Upper lobe of left lung (tissue), 6 donors: Measurements from ENCODE around the gene DHX57. TPM values are rescaled to one million over a fixed set of nuclear protein-coding genes. Genes with fewer than 3 reads are reported as not detected.

Experiments used
- ATAC-seq, 2 donors: fragments of 200-7000 bp; cut with Tn5 transposase; one replicate each; pipeline ENCODE4 v1.9.1; 2022; ENCODE audit warnings: mild to moderate bottlenecking in 2 of 2, moderate library complexity in 2 of 2; ENCODE audit not compliant: low FRiP score in 2 of 2
- DNase-seq, 2 donors: peaks; one replicate each; pipeline ENCODE4 v3.0.0-alpha.2; 2019 to 2020
- H3K27ac ChIP-seq, 4 donors: fragments of 200-600 bp; sonication (generic); one replicate each; pipeline ENCODE4 v1.5.1; 2016 to 2019
- H3K27me3 ChIP-seq, 4 donors: fragments of 200-600 bp; sonication (generic); one replicate each; pipeline ENCODE4 v1.5.1; 2017 to 2019
- H3K36me3 ChIP-seq, 4 donors: fragments of 200-600 bp; sonication (generic); one replicate each; pipeline ENCODE4 v1.5.1; 2016 to 2019
- H3K4me1 ChIP-seq, 4 donors: fragments of 200-600 bp; sonication (generic); one replicate each; pipeline ENCODE4 v1.5.1; 2018 to 2019
- H3K4me3 ChIP-seq, 4 donors: fragments of 200-600 bp; sonication (generic); one replicate each; pipeline ENCODE4 v1.5.1; 2017 to 2019; ENCODE audit warnings: mild to moderate bottlenecking in 2 of 4, moderate library complexity in 1 of 4
- H3K9me3 ChIP-seq, 4 donors: fragments of 200-600 bp; sonication (generic); one replicate each; pipeline ENCODE4 v1.5.1; 2018 to 2019
- EP300 ChIP-seq, 4 donors: sonication (generic); formaldehyde crosslinking; IDR thresholded peaks; one replicate each; pipeline ENCODE4 v1.5.1; 2017; ENCODE audit warnings: antibody characterized with exemption in 4 of 4, control low read depth in 2 of 4
- POLR2A ChIP-seq, 4 donors: fragments of 450-650 bp; IDR thresholded peaks; one replicate each; pipeline ENCODE4 v1.5.1; 2016 to 2017; ENCODE audit warnings: antibody characterized with exemption in 4 of 4, mild to moderate bottlenecking in 2 of 4
- POLR2AphosphoS5 ChIP-seq, 2 donors: sonication (generic); formaldehyde crosslinking; IDR thresholded peaks; one replicate each; pipeline ENCODE4 v1.5.1; 2017; ENCODE audit warnings: antibody characterized with exemption in 2 of 2
- WGBS, 2 donors: methylation state at CpG; one replicate each; pipeline ENCODE4 v1.1.5; 2017 to 2018; 5-methylcytosine and 5-hydroxymethylcytosine counted together
- total RNA-seq, 6 donors: library from RNA; depleted of rRNA in 4 of 6; stranded (reverse); fragments of >200 nt in 4 of 6; gene quantifications; one replicate each; pipeline versions ENCODE4 v1.1.0 to v1.2.1, GENCODE V29; 2016 to 2021
- TF ChIP-seq, protein P1 (sequence below), 6 experiments: fragments of 450-650 bp in 4 of 6; fragments of 200-600 bp in 2 of 6; sonication (generic) in 2 of 6; IDR thresholded peaks; one replicate each; pipeline ENCODE4 v1.5.1; 2016 to 2019; ENCODE audit warnings: antibody characterized with exemption in 6 of 6
- donor health status: DM: no; HTN: no; CAD: no; lungs with moderate emphysema.
- donor health status: DM: no; HTN: yes; CAD: no; lungs with severe emphysema.

The DHX57 gene
- total RNA-seq, 6 donors from 2014 or later = 8.0 to 45.1 (median 15.3) TPM

DNA sequence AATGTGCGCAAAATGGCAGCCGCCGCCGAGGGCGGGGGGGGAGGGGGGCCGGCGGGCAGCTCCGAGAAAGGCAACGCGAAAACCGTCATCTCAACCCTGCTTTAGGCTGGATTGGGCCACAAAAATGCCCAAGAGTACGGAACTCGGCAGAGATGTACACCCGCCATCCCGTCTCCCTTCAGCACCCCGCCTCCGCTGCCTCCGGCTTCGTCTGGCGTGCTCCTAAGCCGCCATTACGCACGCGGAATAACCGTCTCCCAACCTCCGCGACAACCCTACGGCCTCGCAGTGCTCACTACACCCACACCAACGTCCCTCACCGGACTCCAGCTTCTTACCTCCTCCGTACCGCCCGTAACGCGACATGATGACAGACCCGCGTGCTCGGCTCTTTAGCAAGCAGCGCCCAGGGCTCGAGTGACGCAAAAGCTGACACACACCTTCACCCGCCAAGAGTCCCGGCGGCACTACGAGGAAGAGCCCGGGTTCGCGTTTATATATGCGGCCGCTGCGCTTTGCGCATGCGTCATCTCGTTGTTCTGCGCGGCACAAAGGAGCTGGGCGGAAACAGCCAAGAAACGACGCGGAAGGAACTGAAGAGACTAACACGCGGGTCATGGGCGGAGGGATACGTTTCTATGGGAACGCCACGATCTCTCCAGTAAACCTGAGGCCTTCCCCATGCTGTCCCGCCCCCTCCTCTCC is 124.7 kb downstream of the DHX57 start, which contains the start of gene SRSF7:
Gene SRSF7, minus strand, starts transcription at position 471 of the 705 bp plus-strand sequence. Its CDS starts 105 bp downstream, at position 366.
- Histone ChIP-seq H3K27ac (peak within 1 kb of the TSS; percentile 97 to 100 (median 100)), H3K27me3 (no peaks in the 10 kb centered on the region), H3K4me3 (peak within 1 kb of the TSS; percentile 76 to 94 (median 89)), H3K4me1 (peaks cover 28 to 43% (median 33%) of the 10 kb centered on the region in 4 donors), H3K9me3 (no peaks in the 10 kb centered on the region), H3K36me3 (peaks cover 30 to 37% (median 33%) of the 10 kb centered on the region in 4 donors)
- DNase-seq = peak; percentile 96 to 98
- ATAC-seq = peak; percentile 96 to 97
- TF ChIP-seq, protein P1, sequence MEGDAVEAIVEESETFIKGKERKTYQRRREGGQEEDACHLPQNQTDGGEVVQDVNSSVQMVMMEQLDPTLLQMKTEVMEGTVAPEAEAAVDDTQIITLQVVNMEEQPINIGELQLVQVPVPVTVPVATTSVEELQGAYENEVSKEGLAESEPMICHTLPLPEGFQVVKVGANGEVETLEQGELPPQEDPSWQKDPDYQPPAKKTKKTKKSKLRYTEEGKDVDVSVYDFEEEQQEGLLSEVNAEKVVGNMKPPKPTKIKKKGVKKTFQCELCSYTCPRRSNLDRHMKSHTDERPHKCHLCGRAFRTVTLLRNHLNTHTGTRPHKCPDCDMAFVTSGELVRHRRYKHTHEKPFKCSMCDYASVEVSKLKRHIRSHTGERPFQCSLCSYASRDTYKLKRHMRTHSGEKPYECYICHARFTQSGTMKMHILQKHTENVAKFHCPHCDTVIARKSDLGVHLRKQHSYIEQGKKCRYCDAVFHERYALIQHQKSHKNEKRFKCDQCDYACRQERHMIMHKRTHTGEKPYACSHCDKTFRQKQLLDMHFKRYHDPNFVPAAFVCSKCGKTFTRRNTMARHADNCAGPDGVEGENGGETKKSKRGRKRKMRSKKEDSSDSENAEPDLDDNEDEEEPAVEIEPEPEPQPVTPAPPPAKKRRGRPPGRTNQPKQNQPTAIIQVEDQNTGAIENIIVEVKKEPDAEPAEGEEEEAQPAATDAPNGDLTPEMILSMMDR (IDR thresholded peaks at IDR 0.05) = peak in 1 of 6 experiments; percentile 51
- TF ChIP-seq EP300 (IDR thresholded peaks at IDR 0.05) (peak in 1 of 4 donors; percentile 95), POLR2A (IDR thresholded peaks at IDR 0.05) (peak; percentile 98 to 100 (median 100)), POLR2AphosphoS5 (IDR thresholded peaks at IDR 0.05) (peak; percentile 100)
- 1% methylated on average over 38 to 60 of the region's 68 CpGs for WGBS, 2 donors

DNA sequence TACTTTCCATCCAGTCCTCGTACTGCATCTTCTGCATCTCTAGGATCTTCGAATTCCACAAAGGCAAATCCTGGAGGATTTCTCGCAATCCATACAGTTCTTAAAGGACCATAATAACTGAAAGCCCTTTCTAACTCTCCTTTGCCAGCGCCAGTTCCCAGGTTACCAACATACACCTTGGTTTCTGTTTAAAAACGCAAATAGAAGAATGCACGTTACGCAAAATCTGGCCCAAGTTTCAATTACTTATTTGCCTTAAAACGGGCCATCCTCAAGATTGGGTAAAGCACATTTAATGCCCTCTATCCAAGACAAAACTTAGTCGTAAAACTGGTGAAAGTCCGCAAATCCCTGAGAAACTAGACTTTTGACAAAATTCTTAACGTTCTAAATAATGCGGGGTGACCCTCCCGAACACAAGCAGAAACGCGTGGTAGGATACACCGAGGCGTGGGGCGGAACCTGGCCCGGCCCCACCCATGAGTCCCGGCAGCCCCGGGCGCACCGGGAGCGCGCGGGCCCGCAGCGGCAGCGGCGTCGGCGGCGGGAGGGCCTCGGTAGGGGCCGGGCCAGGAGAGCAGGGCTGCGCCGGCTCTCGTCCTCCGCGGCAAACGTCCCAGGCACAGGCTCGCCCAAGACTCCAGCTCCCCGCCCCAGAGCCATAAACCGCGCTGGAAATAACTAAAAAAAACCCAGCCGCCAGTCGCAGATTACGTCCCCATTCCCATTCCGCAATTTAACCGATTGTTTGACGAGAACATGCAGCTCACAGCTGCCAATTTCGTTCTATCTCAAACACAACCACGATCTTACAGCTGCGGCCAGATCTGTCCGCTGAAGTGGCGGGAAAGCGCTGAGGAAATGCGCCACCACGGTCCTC is 125.5 kb downstream of the DHX57 start:
- H3K4me1 ChIP-seq = peaks cover 33 to 46% (median 35%) of the 10 kb centered on the region in 4 donors

DNA sequence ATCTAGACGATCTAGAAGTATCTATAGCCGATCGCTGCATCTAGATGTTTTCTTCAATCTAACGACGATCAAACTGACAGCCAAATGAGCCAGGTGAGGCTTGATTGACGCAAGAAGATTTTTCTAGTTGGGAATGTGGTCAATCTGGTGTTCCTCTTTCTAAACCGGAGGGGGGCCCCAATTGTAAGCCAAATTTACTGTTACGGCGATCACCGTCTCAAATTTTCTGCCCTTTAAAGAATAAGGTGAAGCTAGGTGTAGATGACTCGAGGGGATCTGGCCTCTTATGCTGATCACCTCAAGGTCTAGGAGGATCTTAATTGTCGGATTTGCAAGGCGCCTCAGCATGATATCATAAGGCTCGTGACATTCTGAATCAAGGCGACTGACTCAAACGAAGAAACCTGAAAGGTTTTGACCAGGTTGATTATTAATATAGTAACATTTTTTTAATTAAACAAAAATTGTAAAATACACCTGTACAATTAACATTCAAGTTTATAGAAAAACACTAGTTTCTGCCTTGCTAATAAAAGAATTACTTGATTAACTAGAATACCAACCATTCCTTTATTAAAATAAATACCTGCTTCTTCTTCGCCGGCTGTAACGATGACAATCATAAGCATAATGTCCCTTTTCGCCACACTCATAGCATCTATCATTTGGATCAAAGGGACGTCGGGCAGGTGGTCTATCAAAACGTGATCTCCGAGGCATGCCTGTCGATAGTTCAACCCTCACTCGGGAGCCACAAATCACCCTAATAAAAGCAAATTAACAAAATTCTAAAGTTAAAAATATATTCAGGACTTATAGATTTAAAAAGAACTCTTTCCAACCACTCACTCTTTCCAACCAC is 126.6 kb downstream of the DHX57 start:
- 57 to 60% methylated on average over 26 of the region's 26 CpGs for WGBS, 2 donors
- Histone ChIP-seq H3K27ac (peak overlapping the region in 2 of 4 donors; percentile 100), H3K9me3 (no peaks in the 10 kb centered on the region), H3K4me1 (peaks cover 36 to 56% (median 41%) of the 10 kb centered on the region in 4 donors), H3K4me3 (peak overlapping the region in 3 of 4 donors; percentile 76 to 94 (median 89)), H3K36me3 (peaks cover 46 to 55% (median 47%) of the 10 kb centered on the region in 4 donors), H3K27me3 (no peaks in the 10 kb centered on the region)
- ATAC-seq = no peak
- DNase-seq = no peak
- TF ChIP-seq, protein P1 (IDR thresholded peaks at IDR 0.05) = no peak
- TF ChIP-seq EP300 (IDR thresholded peaks at IDR 0.05) (no peak), POLR2A (IDR thresholded peaks at IDR 0.05) (no peak), POLR2AphosphoS5 (IDR thresholded peaks at IDR 0.05) (no peak)

More for the DNA sequence above, 125.5 kb downstream of the DHX57 start:
- DNase-seq (peak; percentile 77 to 93), ATAC-seq (peak; percentile 73 to 84)
- Histone ChIP-seq H3K27me3 (no peaks in the 10 kb centered on the region), H3K36me3 (peaks cover 38 to 45% (median 38%) of the 10 kb centered on the region in 4 donors), H3K27ac (peak overlapping the region; percentile 97 to 100 (median 100)), H3K4me3 (peak overlapping the region; percentile 76 to 94 (median 89)), H3K9me3 (no peaks in the 10 kb centered on the region)
- WGBS, 2 donors = 0 to 1% methylated on average over 35 to 46 of the region's 59 CpGs
- TF ChIP-seq POLR2A (IDR thresholded peaks at IDR 0.05) (peak in 3 of 4 donors; percentile 81 to 94 (median 86)), POLR2AphosphoS5 (IDR thresholded peaks at IDR 0.05) (peak; percentile 37 to 74)
- TF ChIP-seq, protein P1 (IDR thresholded peaks at IDR 0.05) = no peak

DNA sequence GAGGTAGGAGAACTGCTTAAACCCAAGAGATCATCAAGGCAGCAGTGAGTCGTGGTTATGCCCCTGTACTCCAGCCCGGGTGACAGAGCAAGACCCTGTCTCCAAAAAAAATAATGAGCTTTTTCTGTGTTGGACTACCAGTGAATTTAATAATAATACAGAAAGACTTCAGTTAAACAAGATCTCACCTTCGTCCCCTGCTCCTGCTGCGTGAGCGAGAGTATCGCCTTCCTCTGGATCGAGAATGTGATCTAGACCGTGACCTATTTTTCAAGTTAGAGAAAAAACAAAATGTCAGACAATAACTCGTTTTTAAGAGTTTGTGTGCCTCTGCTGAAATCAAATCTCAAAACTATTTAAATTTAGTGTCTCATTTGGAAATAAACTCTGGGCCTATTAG is 127.3 kb downstream of the DHX57 start:
- 87 to 88% methylated on average over 9 of the region's 9 CpGs for WGBS, 2 donors

More for the DNA sequence above, 127.3 kb downstream of the DHX57 start:
- no peak for DNase-seq
- no peaks in the 10 kb centered on the region for H3K9me3 ChIP-seq
- TF ChIP-seq, protein P1 (IDR thresholded peaks at IDR 0.05) = no peak
- no peak for TF ChIP-seq EP300 (IDR thresholded peaks at IDR 0.05)
- H3K4me1 ChIP-seq = peaks cover 36 to 62% (median 44%) of the 10 kb centered on the region in 4 donors
- no peak overlapping the region for H3K4me3 ChIP-seq
- no peak for ATAC-seq
- H3K27ac ChIP-seq = peak overlapping the region in 1 of 4 donors; percentile 30
- H3K36me3 ChIP-seq = peaks cover 52 to 63% (median 53%) of the 10 kb centered on the region in 4 donors
- H3K27me3 ChIP-seq = no peaks in the 10 kb centered on the region
